T1000 (cell line): ENCODE data around the gene NAV1.
"Not testable (repeated sequence)": the region's sequence is repeated elsewhere in the genome, so short reads cannot be mapped to it uniquely, and the experiment has no call there.

Source experiments
- DNase-seq: peaks from one replicate; lab custom pipeline; 2025; ENCODE audit warnings: mixed read lengths; lab: John Stamatoyannopoulos, UW

NAV1 gene

DNA sequence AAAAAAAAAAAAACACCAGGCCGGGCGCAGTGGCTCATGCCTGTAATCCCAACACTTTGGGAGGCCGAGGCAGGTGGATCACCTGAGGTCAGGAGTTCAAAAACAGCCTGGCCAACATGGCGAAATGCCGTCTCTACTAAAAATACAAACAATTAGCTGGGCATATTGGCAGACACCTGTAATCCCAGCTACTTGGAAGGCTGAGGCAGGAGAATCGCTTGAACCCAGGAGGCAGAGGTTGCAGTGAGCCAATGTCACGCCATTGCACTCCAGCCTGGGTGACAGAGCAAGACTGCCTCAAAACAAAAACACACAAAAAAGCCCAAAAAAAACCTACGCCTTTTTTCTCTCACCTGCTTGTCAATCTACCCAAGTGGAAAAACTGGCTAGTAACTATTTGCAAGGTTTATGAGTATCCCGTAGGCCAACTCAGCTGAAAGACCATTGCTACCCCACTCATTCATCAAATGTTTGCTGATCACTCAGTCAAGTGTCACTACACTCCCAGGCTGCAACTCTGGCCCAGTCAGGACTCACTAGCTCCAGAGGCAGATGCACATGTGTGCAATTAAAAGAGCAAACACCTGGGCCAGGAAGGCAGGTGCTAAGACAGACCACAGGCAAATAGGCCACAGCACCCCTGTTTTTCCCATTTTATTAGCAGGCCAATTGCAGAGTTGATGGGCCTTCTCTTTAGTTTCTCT is 34.0 kb upstream of the NAV1 start:
- DNase-seq, result no peak

DNA sequence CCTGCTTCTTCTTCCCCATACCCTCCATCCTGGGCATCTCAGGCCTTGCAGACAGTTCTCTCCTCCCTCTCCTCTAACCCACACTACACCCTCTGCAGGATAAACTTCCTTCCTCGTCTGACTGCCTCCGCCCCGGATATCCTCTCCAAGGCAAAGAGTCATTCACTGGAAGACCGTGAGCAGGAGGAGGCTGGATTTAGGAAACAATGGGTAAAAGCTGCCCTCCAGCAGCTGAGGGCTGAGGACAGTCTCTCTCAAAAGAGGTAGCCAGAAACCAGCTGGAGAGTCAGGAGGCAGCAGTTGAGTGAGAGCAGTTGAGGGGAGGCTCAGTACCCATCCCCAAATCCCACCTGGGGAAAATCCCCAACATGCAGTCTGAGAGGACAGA is 33.4 kb upstream of the NAV1 start:
- DNase-seq, result no peak

DNA sequence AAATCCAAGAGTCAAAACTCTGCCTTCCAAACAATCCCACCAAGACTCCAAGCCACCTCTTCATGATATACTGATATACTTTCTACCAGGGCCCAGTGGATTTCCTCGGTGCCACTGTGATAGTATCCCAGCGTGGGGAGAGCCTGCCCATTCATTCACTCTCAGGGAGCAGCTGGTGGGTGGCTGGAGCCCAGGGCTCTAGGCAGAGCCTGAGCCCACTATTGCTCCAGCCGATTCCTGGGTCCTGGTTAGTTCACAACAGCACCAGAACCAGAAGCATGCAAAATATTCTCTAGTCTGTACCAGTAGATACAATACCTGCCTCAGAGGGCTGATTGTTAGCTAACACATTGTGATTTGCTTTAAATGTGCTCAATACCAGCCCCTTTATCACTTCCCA is 32.8 kb upstream of the NAV1 start:
- DNase-seq, result no peak

DNA sequence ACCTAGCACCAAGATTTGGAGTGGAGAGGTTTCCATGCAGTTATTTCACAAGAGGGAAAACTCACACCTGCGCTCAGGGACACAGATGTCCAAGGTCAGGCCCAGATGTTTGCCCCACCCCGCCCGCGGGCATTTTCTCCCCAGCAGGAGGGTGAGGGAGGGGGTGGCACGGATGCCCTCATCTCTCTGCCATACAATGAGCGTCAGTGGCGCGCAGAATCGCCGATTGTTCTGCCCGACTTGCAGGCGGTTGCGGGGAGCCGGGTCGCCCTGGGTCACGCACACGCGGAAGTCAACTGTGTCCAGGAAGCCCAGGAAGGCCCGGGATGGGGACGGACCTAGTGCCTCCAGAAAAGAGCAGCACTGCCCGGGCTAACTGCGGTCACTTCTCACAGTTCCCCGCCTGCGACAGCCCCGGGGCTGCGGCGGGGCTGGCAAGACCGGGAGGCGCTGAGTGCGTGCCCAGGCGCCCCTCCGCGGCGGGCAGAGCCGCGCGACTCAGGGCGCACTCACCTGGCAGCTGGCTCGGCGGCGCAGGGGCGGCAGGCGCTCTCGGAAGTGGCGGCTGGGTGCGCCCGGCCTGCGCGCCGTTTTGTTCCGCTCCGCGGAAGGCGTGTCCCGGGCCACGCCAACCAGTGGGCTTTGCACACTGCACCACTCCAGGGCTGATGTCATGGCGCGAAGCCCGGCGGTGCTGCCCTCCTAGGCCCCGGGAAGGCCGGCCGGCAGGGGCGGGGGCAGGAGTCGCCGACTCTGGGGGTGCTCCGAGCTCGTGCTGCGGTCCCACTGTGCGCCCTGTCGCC is 32.2 kb upstream of the NAV1 start, which contains the start of gene CSRP1:
Gene CSRP1, minus strand, starts transcription at position 567 of the 803 bp plus-strand sequence. CDS start 10,820 bp downstream, outside the sequence.
- DNase-seq, result peak; percentile 48

DNA sequence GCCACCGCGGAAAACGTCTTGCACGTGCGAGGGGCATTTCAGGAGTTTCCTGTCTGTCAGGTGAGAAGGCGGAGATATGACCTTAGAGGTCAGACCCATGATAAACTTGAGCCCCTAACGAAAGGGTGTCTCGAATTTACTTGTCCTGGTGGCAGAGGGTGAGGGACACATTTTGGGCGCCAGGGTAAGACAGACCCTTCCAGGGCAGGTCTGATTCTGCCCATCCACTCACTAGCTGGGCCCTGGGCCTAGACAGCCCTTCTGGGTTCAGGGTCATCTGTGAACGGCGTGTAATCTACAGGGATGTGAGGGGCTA is 31.6 kb upstream of the NAV1 start:
- DNase-seq, result no peak

DNA sequence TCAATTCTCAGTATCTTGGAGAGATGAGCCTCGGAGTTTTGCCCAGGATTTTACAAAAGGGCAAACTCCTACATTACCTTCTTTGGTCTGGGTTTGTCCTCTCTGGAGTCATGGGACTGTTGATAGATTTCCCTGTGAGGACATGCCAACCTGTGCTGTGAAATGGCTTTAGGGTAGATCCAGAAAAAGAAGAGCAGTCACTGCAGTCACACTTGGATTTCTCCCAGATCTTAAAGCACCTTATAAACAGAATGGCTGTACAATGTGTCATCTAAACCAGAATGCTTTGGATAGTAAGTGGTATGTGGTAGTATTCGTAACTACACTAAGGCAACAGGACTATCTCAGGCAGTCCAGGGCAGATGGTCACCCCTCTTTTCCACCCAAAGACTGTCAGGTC is 30.1 kb upstream of the NAV1 start:
- no peak for DNase-seq

DNA sequence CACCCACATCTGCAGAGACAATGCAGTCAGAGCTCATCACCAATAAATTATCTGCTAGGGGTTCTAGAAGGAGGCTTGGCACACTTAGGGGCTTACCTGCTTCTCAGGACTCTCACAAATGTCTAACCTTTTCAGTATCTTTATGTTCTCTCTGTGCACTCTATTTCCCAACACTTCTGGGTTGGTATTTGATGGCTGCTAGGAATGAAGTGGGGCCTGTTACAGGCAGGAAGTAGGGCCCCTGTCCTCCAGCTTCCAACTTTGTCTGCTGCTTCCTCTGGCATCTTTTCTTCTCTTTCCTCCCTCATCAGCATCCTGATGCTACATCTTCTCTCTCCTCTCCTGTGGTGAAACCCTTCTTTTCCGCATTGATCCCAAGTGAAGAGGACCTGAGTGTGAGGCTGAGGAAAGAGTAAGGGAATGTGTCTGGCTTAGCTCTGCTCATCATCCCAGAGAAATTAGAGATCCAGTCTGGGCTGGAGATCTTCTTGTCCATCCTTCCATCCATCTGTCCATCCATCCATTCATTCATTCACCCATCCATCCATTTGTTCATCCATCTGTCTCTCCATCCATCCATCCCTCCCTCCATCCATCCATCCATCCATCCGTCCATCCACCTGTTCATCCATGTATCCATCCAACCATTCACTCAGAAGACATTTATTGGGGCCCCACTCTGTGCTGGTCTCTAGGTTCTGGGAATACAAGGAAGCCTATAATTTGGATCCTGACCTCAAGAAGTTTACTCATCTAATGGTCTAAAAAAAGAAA is 29.1 kb upstream of the NAV1 start:
- DNase-seq, result no peak

DNA sequence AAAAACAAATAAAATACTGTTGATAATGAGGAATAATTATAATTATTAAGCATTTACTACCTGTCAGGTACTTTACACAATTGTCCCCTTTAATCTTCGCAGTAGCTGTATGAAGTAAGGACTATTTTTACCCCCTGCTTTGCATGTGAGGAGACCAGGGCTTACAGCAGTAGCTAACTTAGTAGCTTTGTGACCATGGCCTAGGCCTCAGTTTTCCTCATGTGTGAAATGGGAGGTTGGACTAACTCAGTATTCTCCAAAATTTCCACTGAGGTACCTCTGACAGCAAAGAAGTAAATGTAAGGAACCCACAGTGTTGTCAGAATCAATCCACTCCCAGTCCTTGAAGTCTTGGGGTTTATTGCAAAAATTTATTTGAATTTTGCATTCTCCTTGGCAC is 28.2 kb upstream of the NAV1 start:
- no peak for DNase-seq

DNA sequence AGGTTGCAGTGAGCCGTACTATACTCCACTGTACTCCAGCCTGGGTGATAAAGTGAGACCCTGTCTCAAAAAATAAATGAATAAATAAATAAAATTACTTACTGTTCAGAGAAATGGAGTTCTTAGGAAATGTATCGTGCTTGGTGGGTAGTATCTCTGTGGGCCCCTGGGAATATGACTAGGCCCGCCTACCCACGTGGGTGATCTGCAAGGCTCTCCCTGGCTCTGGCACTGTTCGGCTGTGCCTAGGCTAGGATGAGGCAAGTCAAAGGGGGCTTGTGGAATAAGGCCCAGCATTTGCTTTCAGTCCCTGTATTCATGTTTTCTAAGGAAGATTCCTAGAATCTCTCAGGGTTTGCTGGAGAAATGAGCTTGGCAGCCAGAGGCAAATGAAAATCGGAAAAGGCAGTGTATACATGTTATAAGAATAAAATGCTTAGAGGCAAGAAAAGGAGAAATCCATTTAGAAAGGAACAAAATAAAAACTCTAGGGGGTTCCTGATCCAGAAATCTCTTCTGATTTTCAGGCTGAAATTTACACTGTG is 27.5 kb upstream of the NAV1 start:
- DNase-seq, result no peak

DNA sequence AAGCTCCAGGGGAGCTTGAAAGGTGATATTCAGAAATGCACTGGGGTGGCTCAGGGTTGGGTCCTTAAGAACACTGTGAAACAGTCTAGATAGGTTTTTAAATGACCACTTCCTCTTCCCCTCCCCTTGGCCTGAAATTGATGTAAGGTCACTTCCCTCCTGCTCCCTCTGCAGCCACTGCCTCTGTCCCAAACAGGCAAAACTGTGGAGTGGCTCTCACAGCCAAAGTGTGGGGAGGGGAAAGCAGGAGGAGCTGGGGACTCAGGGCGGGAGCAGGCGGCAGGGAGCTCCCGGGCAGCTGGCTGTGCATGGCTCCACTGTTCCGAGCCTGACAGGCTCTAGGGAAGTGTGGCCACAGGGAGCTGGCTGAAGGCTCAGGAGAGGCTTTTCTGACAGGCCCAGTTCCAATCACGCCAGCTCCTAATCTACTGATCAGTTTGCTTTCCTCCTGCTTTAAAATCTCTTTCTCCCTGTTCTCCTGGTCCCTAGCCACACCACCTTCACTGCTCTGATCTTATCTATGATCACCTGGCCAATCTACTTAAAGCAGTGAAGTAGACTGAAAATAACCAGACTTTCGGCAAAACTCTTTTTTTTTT is 26.9 kb upstream of the NAV1 start:
- no peak for DNase-seq

DNA sequence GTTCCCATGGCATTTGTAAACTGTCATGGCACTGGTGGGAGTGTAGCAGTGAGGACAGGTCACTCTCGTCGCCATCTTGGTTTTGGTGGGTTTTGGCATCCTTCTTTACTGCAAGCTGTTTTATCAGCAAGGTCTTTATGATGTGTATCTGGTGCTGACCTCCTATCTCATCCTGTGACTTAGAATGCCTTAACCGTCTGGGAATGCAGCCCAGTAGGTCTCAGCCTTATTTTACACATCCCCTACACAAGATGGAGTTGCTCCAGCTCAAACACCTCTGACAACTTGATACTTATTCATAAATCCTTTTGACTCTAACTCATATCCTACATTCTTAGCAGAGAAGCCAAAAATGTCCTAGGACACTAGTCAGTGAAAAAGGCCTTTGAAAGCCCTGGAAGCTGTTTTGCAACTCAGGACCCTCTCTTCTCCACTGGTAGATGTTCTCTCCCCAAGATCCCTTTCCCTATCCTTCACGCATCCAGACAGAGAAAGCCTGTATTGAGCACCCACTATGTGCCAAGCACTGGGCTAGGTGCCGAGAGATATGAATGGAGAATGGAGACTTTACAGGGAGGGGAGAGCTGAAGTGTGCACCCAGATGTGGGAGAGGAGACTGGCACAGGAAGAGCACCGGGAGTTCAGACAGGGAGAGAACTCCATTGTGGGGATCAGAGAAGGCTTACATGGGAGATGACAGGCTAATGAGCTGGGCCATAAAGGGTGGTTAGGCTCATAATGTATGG is 25.3 kb upstream of the NAV1 start:
- DNase-seq, result no peak

DNA sequence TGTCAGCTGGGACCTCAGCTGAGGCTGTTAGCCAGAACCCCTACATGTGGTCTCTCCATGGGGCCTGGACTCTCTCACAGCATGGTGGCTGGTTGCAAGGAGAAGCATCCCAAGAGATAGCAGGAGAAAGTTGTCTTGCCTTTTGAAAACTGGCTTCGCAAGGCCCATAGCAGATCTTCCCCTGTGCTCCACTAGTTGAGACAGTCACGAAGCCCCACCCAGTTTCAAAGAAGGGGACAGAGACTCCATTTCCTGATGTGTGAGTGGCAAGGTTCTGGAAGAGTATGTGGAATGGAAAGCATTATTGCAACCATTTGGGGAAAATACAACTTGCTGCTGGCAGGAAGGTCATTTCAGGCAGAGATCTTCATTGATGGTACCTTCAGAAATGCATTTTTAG is 24.5 kb upstream of the NAV1 start:
- no peak for DNase-seq

DNA sequence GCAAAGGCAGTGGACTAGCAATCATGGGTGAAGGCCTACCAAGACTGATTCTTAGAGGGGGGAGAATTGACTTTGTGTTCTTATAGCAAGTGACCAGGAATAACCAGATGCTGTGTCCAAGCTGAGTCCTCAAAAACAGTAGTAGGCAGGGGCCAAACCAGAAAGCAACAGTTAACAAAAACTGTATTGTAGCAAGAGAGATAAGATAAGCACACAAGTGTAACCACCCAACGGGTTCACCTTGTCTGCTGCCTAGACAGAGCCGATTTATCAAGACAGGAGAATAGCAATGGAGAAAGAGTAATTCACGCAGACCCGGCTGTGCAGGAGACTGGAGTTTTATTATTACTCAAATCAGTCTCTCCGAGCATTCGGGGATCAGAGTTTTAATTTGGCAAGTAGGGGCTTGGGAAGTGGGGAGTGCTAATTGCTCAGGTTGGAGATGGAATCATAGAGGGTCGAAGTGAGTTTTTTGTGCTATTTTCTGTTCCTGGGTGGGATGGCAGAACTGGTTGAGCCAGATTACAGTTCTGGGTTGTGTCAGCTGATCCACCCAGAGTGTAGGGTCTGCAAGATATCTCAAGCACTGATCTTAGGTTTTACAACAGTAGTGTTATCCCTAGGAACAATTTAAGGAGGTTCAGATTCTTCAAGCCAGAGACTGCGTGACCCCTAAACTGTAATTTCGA is 23.7 kb upstream of the NAV1 start:
- no peak for DNase-seq

DNA sequence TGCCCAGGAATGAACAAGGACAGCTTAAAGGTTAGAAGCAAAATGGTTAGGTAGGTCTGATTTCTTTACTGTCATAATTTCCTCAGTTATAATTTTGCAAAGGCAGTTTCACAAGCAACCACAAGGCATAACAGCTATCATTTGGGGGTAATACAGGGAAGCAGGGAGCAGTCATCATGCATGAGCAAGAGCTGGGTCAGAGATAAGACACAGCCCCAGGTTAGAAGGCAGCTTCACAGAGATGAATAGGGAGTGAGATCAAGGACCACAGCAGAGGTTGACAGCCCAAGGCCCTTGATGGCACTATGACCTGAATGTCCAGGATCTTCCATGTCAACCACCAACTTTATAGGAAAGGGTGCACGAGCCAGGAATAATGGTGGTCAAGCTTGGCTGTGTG is 23.0 kb upstream of the NAV1 start:
- no peak for DNase-seq

DNA sequence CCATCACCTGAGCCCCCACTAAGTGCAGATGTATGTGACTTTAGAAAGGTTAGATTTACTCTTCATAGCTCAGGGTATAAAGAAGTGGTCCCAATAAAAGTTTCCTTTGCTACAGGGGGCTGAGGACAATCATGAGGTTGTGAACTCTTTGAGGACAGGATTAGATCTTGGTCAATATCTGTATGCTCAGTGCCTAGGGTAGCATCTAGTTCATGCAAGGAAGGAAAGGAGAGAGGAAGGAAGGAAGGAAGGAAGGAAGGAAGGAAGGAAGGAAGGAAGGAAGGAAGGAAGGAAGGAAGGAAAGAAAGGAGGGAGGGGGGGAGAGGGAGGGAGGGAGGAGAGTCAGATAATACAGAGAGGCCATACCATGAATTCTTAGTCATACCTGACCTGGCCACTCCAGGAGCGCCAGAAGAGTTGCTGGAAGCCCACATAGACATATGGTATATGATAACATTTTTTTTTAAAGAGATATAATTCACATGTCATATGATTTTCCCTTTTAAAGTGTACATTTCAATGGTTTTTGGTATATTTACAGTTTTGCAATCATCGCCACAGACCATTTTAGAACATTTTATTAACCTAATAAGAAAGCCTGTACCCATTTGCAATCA is 22.3 kb upstream of the NAV1 start:
- DNase-seq, result no peak

DNA sequence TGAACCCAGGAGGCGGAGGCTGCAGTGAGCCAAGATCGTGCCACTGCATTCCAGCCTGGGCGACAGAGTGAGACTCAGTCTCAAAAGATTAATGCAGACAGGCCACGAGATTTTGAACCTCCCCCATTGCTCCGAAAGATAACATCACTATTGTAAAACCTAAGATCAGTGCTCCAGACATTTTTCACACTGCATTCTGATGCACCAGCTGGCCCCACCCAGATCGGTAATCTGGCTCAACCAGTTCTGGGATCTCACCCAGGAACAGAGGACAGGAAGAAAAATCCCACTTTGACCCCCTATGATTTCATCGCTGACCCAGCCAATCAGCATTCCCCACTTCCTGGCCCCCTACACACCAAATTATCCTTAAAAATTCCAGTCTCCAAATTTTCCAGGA is 21.3 kb upstream of the NAV1 start:
- no peak for DNase-seq

DNA sequence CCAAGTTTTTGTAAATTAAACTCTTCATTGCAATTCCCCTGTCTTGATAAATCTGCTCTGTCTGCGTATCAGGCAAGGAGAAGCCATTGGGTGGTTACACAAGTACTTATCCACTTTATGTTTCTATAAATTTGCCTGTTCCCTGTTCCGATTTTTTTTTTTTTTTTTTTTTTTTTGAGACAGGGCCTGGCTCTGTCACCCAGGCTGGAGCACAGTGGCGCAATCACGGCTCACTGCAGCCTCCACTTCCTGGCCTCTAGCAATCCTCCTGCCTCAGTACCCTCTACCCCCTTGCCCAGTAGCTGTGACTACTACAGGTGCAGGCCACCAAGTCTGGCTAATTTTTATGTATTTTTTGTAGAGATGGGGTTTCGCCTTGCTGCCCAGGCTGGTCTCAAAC is 20.9 kb upstream of the NAV1 start:
- DNase-seq, result no peak

DNA sequence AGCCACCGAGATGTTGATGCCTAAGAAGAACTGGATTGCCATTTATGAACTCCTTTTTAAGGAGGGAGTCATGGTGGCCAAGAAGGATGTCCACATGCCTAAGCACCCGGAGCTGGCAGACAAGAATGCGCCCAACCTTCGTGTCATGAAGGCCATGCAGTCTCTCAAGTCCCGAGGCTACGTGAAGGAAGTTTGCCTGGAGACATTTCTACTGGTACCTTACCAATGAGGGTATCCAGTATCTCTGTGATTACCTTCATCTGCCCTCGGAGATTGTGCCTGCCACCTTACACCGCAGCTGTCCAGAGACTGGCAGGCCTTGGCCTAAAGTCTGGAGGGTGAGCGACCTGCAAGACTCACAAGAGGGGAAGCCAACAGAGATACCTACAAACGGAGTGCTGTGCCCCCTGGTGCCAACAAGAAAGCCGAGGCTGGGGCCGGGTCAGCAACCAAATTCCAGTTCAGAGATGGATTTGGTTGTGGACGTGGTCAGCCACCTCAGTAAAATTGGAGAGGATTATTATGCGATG is 18.8 kb upstream of the NAV1 start:
- not testable (repeated sequence) for DNase-seq

DNA sequence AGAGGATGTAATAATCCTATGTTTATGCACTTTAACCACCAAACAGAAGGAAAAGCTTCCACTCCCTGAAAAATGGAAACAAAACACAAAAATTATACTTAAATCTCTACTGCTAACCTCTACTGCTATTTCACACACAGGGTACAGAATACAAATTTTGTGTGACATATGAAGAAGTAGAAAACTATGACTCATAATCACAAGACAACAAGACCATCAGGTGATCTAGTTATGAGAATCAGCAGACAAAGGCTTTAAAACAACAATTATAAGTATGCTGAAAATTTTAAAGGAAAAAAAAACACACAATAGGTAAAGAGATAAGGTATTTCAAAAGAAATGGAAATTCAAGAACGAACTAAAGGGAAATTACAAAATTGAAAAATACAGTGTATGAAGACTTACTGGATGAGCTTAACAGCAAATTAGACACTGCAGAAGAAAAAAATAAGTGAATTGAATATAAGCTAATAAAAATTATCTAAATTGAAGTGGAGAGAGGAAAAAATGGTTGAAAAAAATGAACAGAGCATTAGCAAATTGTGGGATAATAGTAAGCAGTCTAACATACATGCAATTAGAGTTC is 13.6 kb upstream of the NAV1 start:
- DNase-seq, result no peak

DNA sequence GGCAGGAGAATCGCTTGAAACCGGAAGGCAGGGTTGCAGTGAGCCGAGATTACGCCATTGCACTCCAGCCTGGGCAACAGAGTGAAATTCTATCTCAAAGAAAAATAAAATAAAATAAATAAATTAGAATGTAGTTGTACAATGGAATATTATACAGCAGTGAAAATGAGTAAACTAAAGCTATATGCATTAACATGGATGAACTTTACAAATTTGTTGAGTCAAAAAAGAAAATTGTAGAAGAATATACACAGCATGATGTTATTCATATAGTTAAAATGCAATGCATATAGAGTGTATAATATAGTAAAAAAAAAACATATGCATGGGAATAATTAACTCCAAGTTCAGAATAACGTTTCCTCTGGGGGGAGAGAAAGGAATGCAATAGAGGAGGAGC is 11.0 kb upstream of the NAV1 start:
- DNase-seq, result no peak
